ENCODE results near the gene RABEPK. TPM values are rescaled to one million over a fixed set of nuclear protein-coding genes. Genes with fewer than 3 reads are reported as not detected.
A peak's percentile ranks its signal among the peaks of the same experiment; 100 is the strongest.
"Not testable (repeated sequence)": the region's sequence is repeated elsewhere in the genome, so short reads cannot be mapped to it uniquely, and the experiment has no call there.

The RABEPK gene
- total RNA-seq, 1 donor from 2014 or later = 11.7 TPM

- DNase-seq = no peak
Observed at GRCh38 chr9:125254231-125254630, 53.9 kb downstream of the RABEPK start.

GRCh38 chr9:125255781-125256391 is 55.5 kb downstream of the RABEPK start:
- peak; percentile 32 for DNase-seq

GRCh38 chr9:125258160-125258785 is 57.9 kb downstream of the RABEPK start:
- DNase-seq = no peak

- DNase-seq = no peak
Observed at GRCh38 chr9:125258832-125259534, 58.6 kb downstream of the RABEPK start.

GRCh38 chr9:125260561-125260960 is 60.2 kb downstream of the RABEPK start:
- no peak for DNase-seq

GRCh38 chr9:125261501-125262293 is 61.4 kb downstream of the RABEPK start, which contains the start of gene GAPVD1:
Gene GAPVD1 (plus strand): TSS chr9:125261826. CDS start chr9:125298922, 37,096 bp downstream.
- DNase-seq = peak; percentile 94

- peak; percentile 51 for DNase-seq
Observed at GRCh38 chr9:125262294-125262991, 62.1 kb downstream of the RABEPK start.

GRCh38 chr9:125264068-125264467 is 63.7 kb downstream of the RABEPK start:
- not testable (repeated sequence) for DNase-seq

- DNase-seq = no peak
Observed at GRCh38 chr9:125268394-125269013, 68.2 kb downstream of the RABEPK start.

- DNase-seq = no peak
Observed at GRCh38 chr9:125269014-125269397, 68.7 kb downstream of the RABEPK start.

- DNase-seq = no peak
Observed at GRCh38 chr9:125271081-125271480, 70.7 kb downstream of the RABEPK start.

- peak; percentile 43 for DNase-seq
Observed at GRCh38 chr9:125272697-125273096, 72.4 kb downstream of the RABEPK start.

GRCh38 chr9:125276771-125277170 is 76.4 kb downstream of the RABEPK start:
- DNase-seq = no peak

- no peak for DNase-seq
Observed at GRCh38 chr9:125277411-125277810, 77.1 kb downstream of the RABEPK start.

GRCh38 chr9:125280945-125281344 is 80.6 kb downstream of the RABEPK start:
- no peak for DNase-seq

Small RNA genes lying within 50 kb of the gene (small RNA-seq; reads per million reads assigned to genes)
- not detected for gene AL354710.1 (ENCODE audit: low replicate concordance)

Other genes starting within 250 kb of the RABEPK start
- gene SCAI, start 57.0 kb upstream of the RABEPK start, total RNA-seq = 10.5 TPM
- gene PPP6C, start 10.7 kb upstream of the RABEPK start, total RNA-seq = 23.3 TPM
- gene HSPA5, start 40.8 kb downstream of the RABEPK start, total RNA-seq = 122 TPM
- 77.3 TPM for gene GAPVD1, start 61.3 kb downstream of the RABEPK start, total RNA-seq